Progenitor cell of endocrine pancreas (in vitro differentiated cells): ENCODE results near the gene PAPPA. TPM values are rescaled to one million over a fixed set of nuclear protein-coding genes. Genes with fewer than 3 reads are reported as not detected.

Source experiments
- DNase-seq: peaks from one replicate; pipeline ENCODE4 v3.0.0; 2021; ENCODE audit warnings: low spot score; ENCODE audit not compliant: unreplicated experiment
- H3K27ac Mint-ChIP-seq: 2 replicates; pipeline ENCODE4 v1.8.0; 2021; ENCODE audit warnings: mild to moderate bottlenecking, moderate library complexity, mixed read lengths
- H3K27me3 Mint-ChIP-seq: 2 replicates; pipeline ENCODE4 v1.8.0; 2021; ENCODE audit warnings: mixed read lengths
- H3K36me3 Mint-ChIP-seq: 2 replicates; pipeline ENCODE4 v1.8.0; 2022; ENCODE audit warnings: mixed read lengths; ENCODE audit not compliant: insufficient read depth
- H3K4me1 Mint-ChIP-seq: 2 replicates; pipeline ENCODE4 v1.8.0; 2021; ENCODE audit warnings: low read depth, mixed read lengths
- H3K4me3 Mint-ChIP-seq: 2 replicates; pipeline ENCODE4 v1.8.0; 2021; ENCODE audit warnings: low read depth, mild to moderate bottlenecking, moderate library complexity, mixed read lengths
- H3K9me3 Mint-ChIP-seq: 2 replicates; pipeline ENCODE4 v1.8.0; 2021; ENCODE audit warnings: low read depth, mixed read lengths
- total RNA-seq: library from RNA; stranded (reverse); gene quantifications from 2 replicates; pipeline ENCODE4 v1.2.1, GENCODE V29; 2021
- TF ChIP-seq, protein P1 (sequence below): fragments of 200-600 bp; sonication (generic); IDR thresholded peaks from one replicate; pipeline ENCODE4 v1.5.0; 2021; ENCODE audit warnings: antibody characterized with exemption, mild to moderate bottlenecking; ENCODE audit not compliant: unreplicated experiment

Gene PAPPA
- total RNA-seq, 1 donor from 2014 or later, result 0.36 TPM

DNA sequence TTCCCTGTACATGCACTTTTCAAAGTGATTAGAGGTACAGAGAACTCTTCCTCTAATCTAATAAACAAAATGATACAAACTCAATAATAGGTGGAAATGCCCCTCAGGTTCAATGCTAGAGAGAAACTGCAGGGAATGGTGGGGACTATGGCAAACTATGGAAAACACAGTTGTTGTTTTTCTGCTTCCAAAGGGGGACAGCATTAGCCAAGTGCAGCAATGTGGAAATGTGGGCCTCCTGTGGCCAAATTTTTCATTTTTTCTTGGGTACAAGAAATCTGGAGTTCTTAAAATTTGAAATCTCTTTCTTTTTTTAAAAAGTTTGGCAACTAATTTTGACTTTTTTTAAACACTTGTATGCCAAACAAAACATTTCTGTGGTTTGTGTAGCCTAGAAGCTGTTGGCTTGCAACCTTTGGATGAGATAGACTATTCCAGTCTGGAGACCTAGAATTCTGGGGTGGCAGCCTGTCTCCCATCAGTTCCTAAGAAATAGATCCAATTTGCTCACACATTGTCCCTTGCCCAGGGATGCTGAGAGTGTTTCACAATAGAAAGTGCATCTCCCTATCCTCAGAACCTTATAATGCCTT lies 218.6 kb downstream of the PAPPA start:
- H3K36me3 Mint-ChIP-seq, result no peaks in the 10 kb centered on the region
- no peaks in the 10 kb centered on the region for H3K27me3 Mint-ChIP-seq
- TF ChIP-seq, protein P1, sequence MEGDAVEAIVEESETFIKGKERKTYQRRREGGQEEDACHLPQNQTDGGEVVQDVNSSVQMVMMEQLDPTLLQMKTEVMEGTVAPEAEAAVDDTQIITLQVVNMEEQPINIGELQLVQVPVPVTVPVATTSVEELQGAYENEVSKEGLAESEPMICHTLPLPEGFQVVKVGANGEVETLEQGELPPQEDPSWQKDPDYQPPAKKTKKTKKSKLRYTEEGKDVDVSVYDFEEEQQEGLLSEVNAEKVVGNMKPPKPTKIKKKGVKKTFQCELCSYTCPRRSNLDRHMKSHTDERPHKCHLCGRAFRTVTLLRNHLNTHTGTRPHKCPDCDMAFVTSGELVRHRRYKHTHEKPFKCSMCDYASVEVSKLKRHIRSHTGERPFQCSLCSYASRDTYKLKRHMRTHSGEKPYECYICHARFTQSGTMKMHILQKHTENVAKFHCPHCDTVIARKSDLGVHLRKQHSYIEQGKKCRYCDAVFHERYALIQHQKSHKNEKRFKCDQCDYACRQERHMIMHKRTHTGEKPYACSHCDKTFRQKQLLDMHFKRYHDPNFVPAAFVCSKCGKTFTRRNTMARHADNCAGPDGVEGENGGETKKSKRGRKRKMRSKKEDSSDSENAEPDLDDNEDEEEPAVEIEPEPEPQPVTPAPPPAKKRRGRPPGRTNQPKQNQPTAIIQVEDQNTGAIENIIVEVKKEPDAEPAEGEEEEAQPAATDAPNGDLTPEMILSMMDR, result no peak
- no peaks in the 10 kb centered on the region for H3K4me1 Mint-ChIP-seq
- no peak overlapping the region for H3K27ac Mint-ChIP-seq
- H3K4me3 Mint-ChIP-seq, result no peak overlapping the region
- DNase-seq, result no peak
- no peaks in the 10 kb centered on the region for H3K9me3 Mint-ChIP-seq

DNA sequence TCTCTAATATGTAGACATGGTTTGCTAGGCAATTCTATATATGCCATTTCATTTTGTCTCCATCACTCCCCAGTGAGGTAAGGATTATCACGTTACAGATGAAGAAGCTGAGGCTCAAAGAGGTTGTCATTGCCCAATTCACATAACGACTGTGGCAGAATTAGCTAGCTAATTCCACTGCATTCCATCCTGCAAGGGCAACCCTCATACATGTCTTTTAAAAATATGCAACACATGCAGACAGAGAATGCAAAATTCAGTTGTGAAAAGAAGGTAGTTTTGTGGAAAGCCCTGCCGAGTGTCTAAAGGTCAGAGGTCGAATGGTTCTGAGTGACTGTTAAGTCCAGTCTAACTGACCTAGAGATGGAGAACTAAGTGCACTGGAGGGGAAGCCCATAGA lies 219.2 kb downstream of the PAPPA start:
- Mint-ChIP-seq H3K9me3 (no peaks in the 10 kb centered on the region), H3K4me3 (no peak overlapping the region), H3K36me3 (no peaks in the 10 kb centered on the region), H3K27me3 (no peaks in the 10 kb centered on the region), H3K27ac (no peak overlapping the region), H3K4me1 (no peaks in the 10 kb centered on the region)
- no peak for DNase-seq
- TF ChIP-seq, protein P1, result no peak

DNA sequence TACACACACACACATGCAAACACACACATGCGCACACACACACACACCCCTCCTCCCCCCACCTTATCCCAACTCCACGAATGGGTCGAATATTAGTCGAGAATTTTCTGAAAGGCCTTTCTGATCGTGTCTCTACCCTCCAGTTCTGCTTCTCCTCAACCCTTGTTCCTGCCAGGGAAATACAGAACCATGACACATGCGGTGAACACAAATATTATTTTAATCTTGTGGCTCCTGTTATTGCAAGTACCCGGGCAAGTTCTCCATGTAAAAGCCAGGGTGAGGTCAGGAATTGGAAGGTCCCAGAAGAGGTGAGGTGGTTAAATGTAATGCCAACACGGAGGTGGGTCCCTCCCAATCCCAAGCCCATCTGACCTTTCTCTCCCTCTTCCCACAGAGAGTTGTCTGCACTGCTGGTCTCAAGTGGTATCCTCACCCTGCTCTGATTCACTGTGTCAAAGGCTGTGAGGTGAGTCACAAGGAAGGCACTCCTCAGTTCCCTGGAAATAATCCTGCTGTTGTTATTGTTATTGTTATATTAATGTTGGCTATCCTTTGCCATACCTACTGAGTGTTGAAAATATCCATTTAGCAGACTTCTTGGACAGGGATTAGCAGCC lies 223.7 kb downstream of the PAPPA start:
- TF ChIP-seq, protein P1, result no peak
- Mint-ChIP-seq H3K4me1 (no peaks in the 10 kb centered on the region), H3K27ac (no peak overlapping the region), H3K9me3 (no peaks in the 10 kb centered on the region), H3K36me3 (no peaks in the 10 kb centered on the region), H3K27me3 (no peaks in the 10 kb centered on the region), H3K4me3 (no peak overlapping the region)
- no peak for DNase-seq

DNA sequence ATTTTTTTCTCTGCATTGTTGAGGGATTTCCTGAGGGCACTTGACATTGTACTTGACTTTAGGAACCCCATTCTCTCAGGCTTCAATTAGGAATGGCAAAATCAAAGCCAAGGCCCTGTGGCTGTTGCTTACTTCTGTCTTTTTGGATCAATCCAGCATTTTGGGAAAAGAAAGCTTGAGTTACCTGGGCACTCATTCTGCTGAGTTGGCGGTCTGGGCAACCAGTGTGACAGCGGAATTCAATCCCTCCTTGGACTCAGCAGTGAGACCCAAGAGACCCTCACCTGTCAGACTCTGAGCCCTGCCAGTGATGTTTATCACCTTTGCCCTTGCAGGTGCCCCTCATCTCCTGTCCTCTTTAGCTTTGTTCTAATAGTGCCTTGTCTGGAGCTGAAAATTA lies 225.3 kb downstream of the PAPPA start:
- DNase-seq, result no peak
- H3K4me3 Mint-ChIP-seq, result no peak overlapping the region
- no peaks in the 10 kb centered on the region for H3K27me3 Mint-ChIP-seq
- H3K4me1 Mint-ChIP-seq, result no peaks in the 10 kb centered on the region
- H3K36me3 Mint-ChIP-seq, result no peaks in the 10 kb centered on the region
- H3K9me3 Mint-ChIP-seq, result no peaks in the 10 kb centered on the region
- TF ChIP-seq, protein P1, result no peak
- H3K27ac Mint-ChIP-seq, result no peak overlapping the region

DNA sequence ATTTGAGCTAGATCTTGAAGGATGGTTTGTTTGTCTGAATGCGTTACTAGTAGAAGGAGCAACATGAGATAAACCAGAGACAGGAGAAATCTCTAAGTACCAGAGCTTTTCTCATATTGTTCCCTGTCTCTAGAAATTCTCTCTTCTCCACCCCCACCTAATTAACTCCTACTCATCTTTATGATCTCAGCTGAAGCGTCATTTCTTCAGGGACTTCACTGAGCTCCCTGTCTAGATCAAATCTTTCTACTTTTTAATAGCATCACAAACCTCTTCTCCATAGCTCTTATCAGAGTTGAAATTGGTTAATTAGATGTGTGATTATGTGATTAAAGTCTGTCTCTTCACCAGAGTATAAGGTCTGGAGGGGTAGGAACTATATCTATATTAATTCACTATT lies 226.2 kb downstream of the PAPPA start:
- TF ChIP-seq, protein P1, result no peak
- H3K27me3 Mint-ChIP-seq, result no peaks in the 10 kb centered on the region
- no peaks in the 10 kb centered on the region for H3K36me3 Mint-ChIP-seq
- no peak for DNase-seq
- no peak overlapping the region for H3K4me3 Mint-ChIP-seq
- H3K27ac Mint-ChIP-seq, result no peak overlapping the region
- no peaks in the 10 kb centered on the region for H3K9me3 Mint-ChIP-seq
- H3K4me1 Mint-ChIP-seq, result no peaks in the 10 kb centered on the region
